Cardiac muscle cell (in vitro differentiated cells and primary cell): Measurements from ENCODE around the gene TNFAIP3. TPM values are rescaled to one million over a fixed set of nuclear protein-coding genes. Genes with fewer than 3 reads are reported as not detected.

Source experiments
- DNase-seq, 2 donors: peaks; one replicate each; pipeline versions ENCODE4 v3.0.0 to v3.0.0-alpha.2; 2010 to 2017; ENCODE audit warnings: low read depth in 1 of 2, low spot score in 1 of 2
- H3K27ac ChIP-seq: fragments of 200-600 bp; sonication (generic); 2 replicates; pipeline ENCODE4 v1.5.1; 2016
- H3K27me3 ChIP-seq: fragments of 200-600 bp; sonication (generic); 2 replicates; pipeline ENCODE4 v1.6.0; 2016; ENCODE audit warnings: control low read depth
- H3K36me3 ChIP-seq: fragments of 200-600 bp; sonication (generic); 2 replicates; pipeline ENCODE4 v1.5.1; 2016; ENCODE audit warnings: control low read depth
- H3K4me1 ChIP-seq: fragments of 200-600 bp; sonication (generic); 2 replicates; pipeline ENCODE4 v1.8.1; 2017; ENCODE audit warnings: low read depth, mild to moderate bottlenecking, mixed run types
- H3K4me3 ChIP-seq: fragments of 200-600 bp; sonication (generic); 2 replicates; pipeline ENCODE4 v1.5.1; 2016; ENCODE audit warnings: mild to moderate bottlenecking
- H3K9me3 ChIP-seq: fragments of 200-600 bp; sonication (generic); 2 replicates; pipeline ENCODE4 v1.5.1; 2017; ENCODE audit warnings: low read depth, mild to moderate bottlenecking, control low read depth
- CTCF ChIP-seq: IDR thresholded peaks from 2 replicates; pipeline ENCODE4 v1.5.1; 2012; ENCODE audit warnings: low read depth, mild to moderate bottlenecking, low read length
- polyA plus RNA-seq: library from polyadenylated mRNA; unstranded; fragments of >200 nt; fragmentation: Nextera tagmentation; extraction: Ambion mirVana; gene quantifications from 2 replicates; pipeline ENCODE4 v1.2.1, GENCODE V29; 2016
- total RNA-seq: library from RNA; depleted of rRNA; stranded (reverse); fragments of >200 nt; gene quantifications from 2 replicates; pipeline ENCODE4 v1.2.3, GENCODE V29; 2016

Gene TNFAIP3
- total and polyA plus RNA-seq, 2 experiments from 2014 or later: 7.9 TPM

- no peaks in the 10 kb centered on the region for H3K9me3 ChIP-seq
- no peak overlapping the region for H3K4me3 ChIP-seq
- no peak overlapping the region for H3K27ac ChIP-seq
- no peaks in the 10 kb centered on the region for H3K36me3 ChIP-seq
- DNase-seq: no peak
- H3K27me3 ChIP-seq: no peaks in the 10 kb centered on the region
- no peak for TF ChIP-seq CTCF
- no peaks in the 10 kb centered on the region for H3K4me1 ChIP-seq
These were observed 47.6 kb downstream of the TNFAIP3 start for GRCh38 chr6:137914530-137915193.

- no peaks in the 10 kb centered on the region for H3K36me3 ChIP-seq
- no peaks in the 10 kb centered on the region for H3K27me3 ChIP-seq
- TF ChIP-seq CTCF: no peak
- DNase-seq: no peak
- H3K4me1 ChIP-seq: no peaks in the 10 kb centered on the region
- no peaks in the 10 kb centered on the region for H3K9me3 ChIP-seq
- H3K27ac ChIP-seq: no peak overlapping the region
- H3K4me3 ChIP-seq: no peak overlapping the region
These were observed 48.7 kb downstream of the TNFAIP3 start for GRCh38 chr6:137915790-137916189.

- TF ChIP-seq CTCF: no peak
- Histone ChIP-seq H3K27me3 (no peaks in the 10 kb centered on the region), H3K4me1 (no peaks in the 10 kb centered on the region), H3K9me3 (no peaks in the 10 kb centered on the region), H3K4me3 (no peak overlapping the region), H3K36me3 (no peaks in the 10 kb centered on the region), H3K27ac (no peak overlapping the region)
- no peak for DNase-seq
These were observed 50.7 kb downstream of the TNFAIP3 start for GRCh38 chr6:137917551-137918325.

GRCh38 chr6:137919502-137919823 lies 52.4 kb downstream of the TNFAIP3 start:
- H3K27ac ChIP-seq: no peak overlapping the region
- H3K4me1 ChIP-seq: no peaks in the 10 kb centered on the region
- no peak for TF ChIP-seq CTCF
- no peak overlapping the region for H3K4me3 ChIP-seq
- DNase-seq: no peak
- H3K36me3 ChIP-seq: no peaks in the 10 kb centered on the region
- H3K27me3 ChIP-seq: no peaks in the 10 kb centered on the region
- no peaks in the 10 kb centered on the region for H3K9me3 ChIP-seq

- no peak for DNase-seq
These were observed 53.0 kb downstream of the TNFAIP3 start for GRCh38 chr6:137919837-137920730.

More at GRCh38 chr6:137919837-137920730, 53.0 kb downstream of the TNFAIP3 start:
- TF ChIP-seq CTCF: no peak
- H3K36me3 ChIP-seq: no peaks in the 10 kb centered on the region
- no peaks in the 10 kb centered on the region for H3K4me1 ChIP-seq
- H3K27ac ChIP-seq: no peak overlapping the region
- H3K9me3 ChIP-seq: no peaks in the 10 kb centered on the region
- H3K27me3 ChIP-seq: no peaks in the 10 kb centered on the region
- no peak overlapping the region for H3K4me3 ChIP-seq
